ENCODE measurements around the gene CDK14.
"Not testable (repeated sequence)": the region's sequence is repeated elsewhere in the genome, so short reads cannot be mapped to it uniquely, and the experiment has no call there.

CDK14 gene

DNA sequence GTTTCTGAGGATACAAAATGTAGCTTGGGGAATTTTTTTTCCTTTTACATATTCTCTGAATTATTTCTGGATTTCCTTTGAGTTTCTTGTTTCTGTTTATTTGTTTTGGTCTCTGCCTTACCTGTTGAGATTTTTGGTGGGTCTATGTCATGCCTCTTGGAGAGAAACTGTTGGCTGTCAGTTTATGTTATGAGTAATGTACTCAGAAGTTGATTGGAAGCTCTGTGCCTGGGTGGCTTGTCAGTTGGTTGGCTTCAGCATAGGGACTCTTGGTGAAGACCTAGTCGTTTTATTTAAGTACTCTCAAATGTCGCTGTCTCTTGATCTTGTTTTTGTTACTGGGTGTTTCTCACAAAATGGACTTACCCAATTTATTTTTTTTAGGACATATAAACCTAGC is 132.4 kb downstream of the CDK14 start:
- 100% methylated on average over 1 of the region's 2 CpGs; no CpG with 5 or more reads in 1 of the 2 experiments for WGBS, 2 experiments (ENCODE audit: insufficient coverage in 2 of 2)
- no peak overlapping the region for H3K27ac ChIP-seq (ENCODE audit: low read depth, low read length, severe bottlenecking)
- peaks cover 15% of the 10 kb centered on the region for H3K4me1 ChIP-seq (ENCODE audit: control insufficient read depth, insufficient read depth, low read length, poor library complexity, severe bottlenecking)
- peaks cover 9% of the 10 kb centered on the region for H3K9me3 ChIP-seq (ENCODE audit: control insufficient read depth, low read length)
- no peaks in the 10 kb centered on the region for H3K36me3 ChIP-seq (ENCODE audit: control insufficient read depth, insufficient read depth, low read length)
- no peak overlapping the region for H3K4me3 ChIP-seq (ENCODE audit: extremely low read depth, insufficient read depth, low read length, poor library complexity, severe bottlenecking)

DNA sequence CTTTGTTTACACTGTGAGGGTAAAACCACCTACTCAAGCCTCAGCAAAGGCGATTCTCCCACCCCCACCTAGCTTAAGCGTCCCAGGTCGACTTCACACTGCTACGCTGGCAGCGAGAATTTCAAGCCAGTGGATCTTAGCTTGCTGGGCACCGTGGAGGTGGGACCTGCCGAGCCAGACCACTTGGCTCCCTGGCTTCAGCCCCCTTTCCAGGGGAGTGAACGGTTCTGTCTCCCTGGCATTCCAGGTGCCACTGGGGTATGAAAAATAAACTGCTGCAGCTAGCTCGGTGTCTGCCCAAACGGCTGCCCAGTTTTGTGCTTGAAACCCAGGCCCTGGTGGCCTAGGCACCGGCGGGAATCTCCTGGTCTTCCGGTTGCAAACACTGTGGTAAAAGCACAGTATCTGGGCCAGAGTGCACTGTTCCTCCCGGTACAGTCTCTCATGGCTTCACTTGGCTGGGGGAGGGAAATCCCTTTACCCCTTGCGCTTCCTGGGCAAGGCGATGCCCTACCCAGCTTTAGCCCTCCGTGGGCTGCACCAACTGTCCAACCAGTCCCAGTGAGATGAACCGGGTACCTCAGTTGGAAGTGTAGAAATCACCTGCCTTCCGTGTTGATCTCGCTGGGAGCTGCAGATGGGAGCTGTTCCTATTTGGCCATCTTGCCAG is 139.6 kb downstream of the CDK14 start:
- not testable (repeated sequence) for H3K9me3 ChIP-seq (ENCODE audit: control insufficient read depth, low read length); H3K4me3 ChIP-seq (ENCODE audit: extremely low read depth, insufficient read depth, low read length, poor library complexity, severe bottlenecking); H3K4me1 ChIP-seq (ENCODE audit: control insufficient read depth, insufficient read depth, low read length, poor library complexity, severe bottlenecking); H3K27ac ChIP-seq (ENCODE audit: low read depth, low read length, severe bottlenecking); H3K36me3 ChIP-seq (ENCODE audit: control insufficient read depth, insufficient read depth, low read length)
- WGBS, 2 experiments (ENCODE audit: insufficient coverage in 2 of 2): 98% methylated on average over 15 to 17 of the region's 20 CpGs

DNA sequence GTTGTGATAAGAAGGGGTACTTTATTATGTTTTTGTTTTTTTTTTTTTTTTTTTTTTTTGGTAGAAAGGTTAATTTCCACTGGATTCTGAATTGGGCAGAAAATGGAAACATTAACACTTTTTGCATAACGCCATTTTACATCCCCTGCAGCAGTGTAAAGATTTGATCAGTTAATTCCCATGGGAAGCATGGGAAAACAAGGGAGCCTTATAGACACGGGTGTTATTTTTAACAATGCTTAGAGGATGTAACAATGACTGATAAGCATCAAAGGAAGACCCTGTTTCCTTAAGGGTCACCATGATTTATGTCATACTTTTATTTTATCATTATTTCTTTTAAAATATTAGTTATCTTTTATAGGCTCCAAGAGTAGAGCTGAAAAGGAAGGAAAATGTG is 140.2 kb downstream of the CDK14 start:
- H3K27ac ChIP-seq (ENCODE audit: low read depth, low read length, severe bottlenecking): no peak overlapping the region
- peaks cover 6% of the 10 kb centered on the region for H3K9me3 ChIP-seq (ENCODE audit: control insufficient read depth, low read length)
- H3K4me1 ChIP-seq (ENCODE audit: control insufficient read depth, insufficient read depth, low read length, poor library complexity, severe bottlenecking): no peaks in the 10 kb centered on the region
- no peak overlapping the region for H3K4me3 ChIP-seq (ENCODE audit: extremely low read depth, insufficient read depth, low read length, poor library complexity, severe bottlenecking)
- peaks cover 7% of the 10 kb centered on the region for H3K36me3 ChIP-seq (ENCODE audit: control insufficient read depth, insufficient read depth, low read length)
- WGBS, 2 experiments (ENCODE audit: insufficient coverage in 2 of 2): 83% methylated on average over 1 of the region's 2 CpGs; no CpG with 5 or more reads in 1 of the 2 experiments

DNA sequence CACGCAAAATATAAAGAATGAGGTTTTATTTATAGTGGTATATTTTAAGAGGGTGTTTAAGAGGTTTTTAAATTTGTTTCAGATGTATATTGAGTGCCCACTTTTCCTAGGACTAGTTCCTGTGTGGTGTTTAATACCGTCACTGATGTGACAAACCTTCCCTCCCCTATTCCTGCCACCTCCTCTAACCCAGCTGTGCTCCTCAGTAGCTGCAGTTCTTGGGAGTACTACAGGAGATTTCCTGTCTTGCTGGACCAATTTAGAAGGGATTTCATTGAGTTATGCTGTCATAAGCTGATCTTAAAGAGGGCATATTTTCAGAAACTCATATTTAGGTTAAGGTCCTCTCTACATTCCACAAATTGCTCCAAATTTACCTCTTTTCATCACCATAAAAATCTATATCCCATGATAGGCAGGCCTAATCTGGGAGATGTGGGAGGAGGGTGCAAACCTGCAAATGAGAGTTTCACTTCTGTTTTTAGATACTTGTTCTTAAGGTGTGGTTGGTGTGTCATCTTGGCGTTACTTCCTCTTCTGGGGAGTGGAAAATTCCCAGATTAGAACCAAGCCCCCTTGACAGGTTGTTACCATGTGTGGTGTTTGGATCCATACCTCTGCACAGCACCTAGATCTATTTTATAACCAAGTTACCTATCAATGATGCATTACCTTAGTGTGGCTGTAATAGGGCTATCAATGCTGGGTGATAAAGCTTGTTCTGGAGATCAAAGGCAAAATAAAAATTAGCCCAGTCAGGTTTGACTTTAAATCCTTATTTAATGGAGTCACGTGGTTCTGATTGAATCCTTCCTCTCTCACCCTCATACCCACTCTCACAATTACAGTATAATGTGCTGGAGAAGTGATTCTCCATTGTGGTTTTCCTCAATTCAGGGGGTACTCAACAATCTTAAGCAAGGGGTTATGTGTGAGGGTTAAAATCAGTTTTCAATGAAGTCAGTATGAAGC is 141.1 kb downstream of the CDK14 start:
- H3K36me3 ChIP-seq (ENCODE audit: control insufficient read depth, insufficient read depth, low read length): peaks cover 7% of the 10 kb centered on the region
- no peaks in the 10 kb centered on the region for H3K4me1 ChIP-seq (ENCODE audit: control insufficient read depth, insufficient read depth, low read length, poor library complexity, severe bottlenecking)
- H3K27ac ChIP-seq (ENCODE audit: low read depth, low read length, severe bottlenecking): no peak overlapping the region
- H3K4me3 ChIP-seq (ENCODE audit: extremely low read depth, insufficient read depth, low read length, poor library complexity, severe bottlenecking): no peak overlapping the region
- no peaks in the 10 kb centered on the region for H3K9me3 ChIP-seq (ENCODE audit: control insufficient read depth, low read length)
- WGBS, 2 experiments (ENCODE audit: insufficient coverage in 2 of 2): 100% methylated on average over 1 of the region's 4 CpGs

DNA sequence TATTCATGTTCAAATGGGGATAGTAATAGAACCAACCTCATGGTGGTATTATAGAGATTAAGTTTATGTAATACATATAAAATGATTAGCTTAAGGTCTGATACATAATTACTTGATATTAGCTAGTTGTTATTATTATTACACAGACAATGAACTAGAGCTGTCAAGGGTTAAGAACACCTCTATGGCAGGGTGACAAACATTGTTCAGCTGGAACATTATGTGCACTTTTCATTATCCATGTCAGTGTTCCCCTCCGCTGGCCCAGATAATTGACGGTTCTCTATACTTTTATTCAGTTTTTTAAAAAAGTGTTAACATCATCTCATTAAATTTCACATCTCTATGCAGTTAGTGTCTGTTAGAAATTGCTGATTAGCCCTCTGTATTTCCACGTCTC is 142.1 kb downstream of the CDK14 start:
- no peak overlapping the region for H3K4me3 ChIP-seq (ENCODE audit: extremely low read depth, insufficient read depth, low read length, poor library complexity, severe bottlenecking)
- H3K4me1 ChIP-seq (ENCODE audit: control insufficient read depth, insufficient read depth, low read length, poor library complexity, severe bottlenecking): no peaks in the 10 kb centered on the region
- WGBS, 2 experiments (ENCODE audit: insufficient coverage in 2 of 2): no CpG with 5 or more reads among the region's 3 CpGs
- no peaks in the 10 kb centered on the region for H3K9me3 ChIP-seq (ENCODE audit: control insufficient read depth, low read length)
- H3K27ac ChIP-seq (ENCODE audit: low read depth, low read length, severe bottlenecking): no peak overlapping the region
- peaks cover 7% of the 10 kb centered on the region for H3K36me3 ChIP-seq (ENCODE audit: control insufficient read depth, insufficient read depth, low read length)

DNA sequence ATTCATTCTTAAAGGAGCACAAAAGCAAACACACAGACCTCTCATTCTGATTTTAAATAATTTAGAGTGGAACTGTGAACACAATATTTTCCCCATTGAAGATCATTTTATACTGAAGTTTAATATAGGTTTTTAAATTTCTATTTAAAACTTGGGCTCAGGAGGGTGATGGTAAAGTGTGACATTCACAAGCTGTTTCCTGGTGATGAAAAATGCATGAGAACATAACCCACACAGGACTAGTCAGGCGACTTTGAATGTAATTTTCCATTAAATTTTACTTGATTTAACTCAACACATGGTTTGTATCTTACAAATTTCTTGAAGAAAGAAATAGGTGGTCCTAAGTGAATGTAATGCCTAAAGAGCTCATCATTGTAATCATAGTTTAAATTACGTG is 143.6 kb downstream of the CDK14 start:
- H3K36me3 ChIP-seq (ENCODE audit: control insufficient read depth, insufficient read depth, low read length): peaks cover 7% of the 10 kb centered on the region
- H3K9me3 ChIP-seq (ENCODE audit: control insufficient read depth, low read length): no peaks in the 10 kb centered on the region
- no CpG with 5 or more reads among the region's 2 CpGs for WGBS, 2 experiments (ENCODE audit: insufficient coverage in 2 of 2)
- H3K4me3 ChIP-seq (ENCODE audit: extremely low read depth, insufficient read depth, low read length, poor library complexity, severe bottlenecking): no peak overlapping the region
- H3K27ac ChIP-seq (ENCODE audit: low read depth, low read length, severe bottlenecking): no peak overlapping the region
- H3K4me1 ChIP-seq (ENCODE audit: control insufficient read depth, insufficient read depth, low read length, poor library complexity, severe bottlenecking): no peaks in the 10 kb centered on the region

DNA sequence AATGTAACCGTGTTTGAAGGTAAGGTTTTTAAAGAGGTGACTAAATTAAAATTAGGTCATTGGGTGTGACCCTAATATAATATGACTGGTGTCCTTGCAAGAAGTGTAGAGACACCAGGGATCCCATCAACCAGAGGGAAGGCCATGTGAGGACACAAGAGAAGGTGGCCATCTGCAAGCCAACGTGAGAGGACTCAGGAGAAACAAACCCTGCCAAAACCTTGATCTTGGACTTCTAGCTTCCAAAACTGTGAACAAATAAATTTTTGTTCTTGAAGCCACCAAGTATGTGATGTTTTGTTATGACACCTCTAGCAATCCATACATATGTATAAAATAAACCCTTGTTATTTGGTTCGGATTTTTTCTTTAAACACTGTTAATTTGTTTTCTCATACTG is 144.3 kb downstream of the CDK14 start:
- no peaks in the 10 kb centered on the region for H3K9me3 ChIP-seq (ENCODE audit: control insufficient read depth, low read length)
- WGBS, 2 experiments (ENCODE audit: insufficient coverage in 2 of 2): 100% methylated on average over 2 to 3 of the region's 3 CpGs
- no peak overlapping the region for H3K27ac ChIP-seq (ENCODE audit: low read depth, low read length, severe bottlenecking)
- H3K4me1 ChIP-seq (ENCODE audit: control insufficient read depth, insufficient read depth, low read length, poor library complexity, severe bottlenecking): no peaks in the 10 kb centered on the region
- peaks cover 2% of the 10 kb centered on the region for H3K36me3 ChIP-seq (ENCODE audit: control insufficient read depth, insufficient read depth, low read length)
- H3K4me3 ChIP-seq (ENCODE audit: extremely low read depth, insufficient read depth, low read length, poor library complexity, severe bottlenecking): no peak overlapping the region

DNA sequence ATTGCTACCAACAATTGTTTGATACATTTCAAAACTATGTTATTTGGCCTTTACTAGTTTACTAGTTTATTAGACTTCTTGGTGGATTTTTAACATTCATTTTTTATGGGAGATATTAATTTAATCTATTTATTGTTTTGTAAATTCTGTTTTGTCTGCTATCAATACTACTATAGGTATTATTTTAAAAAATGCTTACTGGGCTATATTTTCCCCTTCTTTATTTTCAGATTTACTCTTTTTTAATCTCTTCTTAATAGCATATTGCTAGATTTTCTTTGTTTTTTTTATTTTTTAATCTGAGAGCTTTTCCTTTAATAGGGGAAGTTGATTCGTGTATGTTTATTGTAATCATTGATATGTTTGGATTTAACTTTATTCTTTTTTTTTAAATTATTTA is 147.5 kb downstream of the CDK14 start:
- no peaks in the 10 kb centered on the region for H3K9me3 ChIP-seq (ENCODE audit: control insufficient read depth, low read length)
- no peak overlapping the region for H3K4me3 ChIP-seq (ENCODE audit: extremely low read depth, insufficient read depth, low read length, poor library complexity, severe bottlenecking)
- no peak overlapping the region for H3K27ac ChIP-seq (ENCODE audit: low read depth, low read length, severe bottlenecking)
- no peaks in the 10 kb centered on the region for H3K36me3 ChIP-seq (ENCODE audit: control insufficient read depth, insufficient read depth, low read length)
- H3K4me1 ChIP-seq (ENCODE audit: control insufficient read depth, insufficient read depth, low read length, poor library complexity, severe bottlenecking): no peaks in the 10 kb centered on the region
- no CpG with 5 or more reads among the region's 1 CpG for WGBS, 2 experiments (ENCODE audit: insufficient coverage in 2 of 2)

DNA sequence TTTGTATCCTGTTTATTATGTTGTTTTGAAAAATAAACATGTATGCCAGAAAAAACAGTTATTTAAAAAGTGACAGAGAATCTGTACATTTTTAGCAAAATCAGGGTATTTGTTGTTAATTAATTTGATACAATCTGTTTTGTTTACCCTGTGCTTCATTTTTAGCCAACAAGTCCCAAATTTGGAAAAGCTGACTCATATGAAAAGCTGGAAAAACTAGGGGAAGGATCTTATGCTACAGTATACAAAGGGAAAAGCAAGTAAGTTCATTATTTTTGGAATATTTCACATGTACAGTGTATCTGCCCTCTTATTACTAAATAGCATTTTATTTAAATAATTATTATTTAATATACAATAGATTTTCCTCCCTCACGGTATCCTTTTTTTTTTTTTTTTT is 151.4 kb downstream of the CDK14 start:
- Histone ChIP-seq H3K27ac (ENCODE audit: low read depth, low read length, severe bottlenecking) (no peak overlapping the region), H3K4me1 (ENCODE audit: control insufficient read depth, insufficient read depth, low read length, poor library complexity, severe bottlenecking) (no peaks in the 10 kb centered on the region), H3K9me3 (ENCODE audit: control insufficient read depth, low read length) (no peaks in the 10 kb centered on the region), H3K4me3 (ENCODE audit: extremely low read depth, insufficient read depth, low read length, poor library complexity, severe bottlenecking) (no peak overlapping the region), H3K36me3 (ENCODE audit: control insufficient read depth, insufficient read depth, low read length) (peaks cover 20% of the 10 kb centered on the region)
- WGBS, 2 experiments (ENCODE audit: insufficient coverage in 2 of 2): no CpG with 5 or more reads among the region's 1 CpG

DNA sequence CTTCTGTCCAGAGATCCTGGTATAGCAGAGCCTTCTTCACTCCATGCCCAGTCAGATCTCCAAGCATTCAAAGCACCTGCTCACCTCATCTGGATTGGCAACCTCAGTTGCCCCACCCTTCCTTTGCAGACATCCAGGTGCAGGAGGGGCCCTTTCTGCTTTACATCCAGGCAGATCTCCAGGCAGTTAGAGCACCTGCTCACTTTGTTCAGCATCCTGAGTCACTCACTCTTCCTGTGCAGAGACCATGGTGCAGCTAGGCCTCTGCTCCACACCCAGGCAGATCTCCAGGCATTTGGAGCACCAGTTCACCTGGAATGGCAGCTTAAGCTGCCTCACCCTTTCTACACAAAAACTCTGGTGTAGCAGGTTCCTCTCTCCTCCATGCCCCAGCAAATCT is 153.1 kb downstream of the CDK14 start:
- H3K4me1 ChIP-seq (ENCODE audit: control insufficient read depth, insufficient read depth, low read length, poor library complexity, severe bottlenecking): no peaks in the 10 kb centered on the region
- peaks cover 25% of the 10 kb centered on the region for H3K36me3 ChIP-seq (ENCODE audit: control insufficient read depth, insufficient read depth, low read length)
- no peaks in the 10 kb centered on the region for H3K9me3 ChIP-seq (ENCODE audit: control insufficient read depth, low read length)
- H3K4me3 ChIP-seq (ENCODE audit: extremely low read depth, insufficient read depth, low read length, poor library complexity, severe bottlenecking): no peak overlapping the region
- no peak overlapping the region for H3K27ac ChIP-seq (ENCODE audit: low read depth, low read length, severe bottlenecking)

DNA sequence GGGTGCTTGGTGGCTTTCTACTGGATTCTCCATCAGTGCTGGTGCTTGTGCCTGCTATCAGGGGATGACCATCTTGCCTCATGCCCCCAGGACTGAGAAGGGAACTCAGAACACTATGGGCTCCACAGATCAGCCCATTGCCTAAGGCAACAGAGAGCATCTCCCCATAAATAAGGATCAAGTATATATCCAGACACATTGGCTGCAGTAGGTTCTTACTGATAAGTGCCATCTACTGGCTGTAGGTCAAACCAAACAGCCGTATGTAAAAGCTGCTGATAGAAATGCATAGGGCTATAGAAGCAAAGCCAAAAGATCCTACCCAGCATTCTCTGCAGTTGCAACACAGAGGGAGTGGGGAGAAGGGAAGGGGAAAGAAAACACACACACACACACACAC is 153.7 kb downstream of the CDK14 start:
- no peak overlapping the region for H3K27ac ChIP-seq (ENCODE audit: low read depth, low read length, severe bottlenecking)
- WGBS, 2 experiments (ENCODE audit: insufficient coverage in 2 of 2): 100% methylated on average over 1 of the region's 1 CpG; no CpG with 5 or more reads in 1 of the 2 experiments
- H3K4me1 ChIP-seq (ENCODE audit: control insufficient read depth, insufficient read depth, low read length, poor library complexity, severe bottlenecking): no peaks in the 10 kb centered on the region
- no peaks in the 10 kb centered on the region for H3K9me3 ChIP-seq (ENCODE audit: control insufficient read depth, low read length)
- H3K36me3 ChIP-seq (ENCODE audit: control insufficient read depth, insufficient read depth, low read length): peaks cover 25% of the 10 kb centered on the region
- H3K4me3 ChIP-seq (ENCODE audit: extremely low read depth, insufficient read depth, low read length, poor library complexity, severe bottlenecking): no peak overlapping the region

Data from mesodermal cell (in vitro differentiated cells).